Activated naive CD8-positive, alpha-beta T cell (primary cell): ENCODE measurements around the gene TOP1.
A peak's percentile ranks its signal among the peaks of the same experiment; 100 is the strongest.
"Not testable (repeated sequence)": the region's sequence is repeated elsewhere in the genome, so short reads cannot be mapped to it uniquely, and the experiment has no call there.

Experiments
- H3K27ac Mint-ChIP-seq: one replicate; pipeline ENCODE4 v1.8.0; 2021; ENCODE audit warnings: mixed read lengths
- H3K27me3 Mint-ChIP-seq: one replicate; pipeline ENCODE4 v1.8.0; 2021; ENCODE audit warnings: mixed read lengths
- H3K36me3 Mint-ChIP-seq: one replicate; pipeline ENCODE4 v1.8.0; 2021; ENCODE audit warnings: mixed read lengths
- H3K4me1 Mint-ChIP-seq: one replicate; pipeline ENCODE4 v1.8.0; 2021; ENCODE audit warnings: low read depth, mixed read lengths
- H3K4me3 Mint-ChIP-seq: one replicate; pipeline ENCODE4 v1.8.0; 2021; ENCODE audit warnings: mild to moderate bottlenecking, mixed read lengths
- H3K9me3 Mint-ChIP-seq: one replicate; pipeline ENCODE4 v1.8.0; 2021; ENCODE audit warnings: low read depth, mixed read lengths

Gene TOP1

GRCh38 chr20:41125530-41126457, 97.2 kb downstream of the TOP1 start:
- Mint-ChIP-seq H3K9me3 (no peaks in the 10 kb centered on the region), H3K27me3 (no peaks in the 10 kb centered on the region), H3K27ac (no peak overlapping the region), H3K4me1 (peaks cover 6% of the 10 kb centered on the region), H3K36me3 (peaks cover 11% of the 10 kb centered on the region), H3K4me3 (no peak overlapping the region)

DNA sequence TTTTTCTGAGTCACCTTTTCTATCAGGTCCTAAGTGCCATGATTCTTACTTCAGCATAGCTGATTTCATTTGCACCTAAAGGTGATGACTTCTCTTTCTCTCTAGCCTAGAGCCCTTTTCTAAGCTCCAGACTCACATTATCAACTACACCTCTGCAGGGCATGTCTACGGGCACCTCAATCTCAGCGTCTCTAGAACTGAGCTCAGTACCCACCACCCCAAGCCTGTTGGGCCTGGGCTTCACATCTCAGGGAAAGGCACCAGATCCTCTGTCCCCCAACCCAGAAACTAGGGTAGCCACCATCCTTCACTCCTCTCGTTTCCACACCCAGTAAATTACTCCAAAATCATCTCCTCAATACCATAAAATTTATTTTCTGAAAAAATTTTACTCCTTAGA, 98.1 kb downstream of the TOP1 start:
- H3K27me3 Mint-ChIP-seq, result no peaks in the 10 kb centered on the region
- no peaks in the 10 kb centered on the region for H3K9me3 Mint-ChIP-seq
- peaks cover 2% of the 10 kb centered on the region for H3K4me1 Mint-ChIP-seq
- H3K4me3 Mint-ChIP-seq, result no peak overlapping the region
- peaks cover 13% of the 10 kb centered on the region for H3K36me3 Mint-ChIP-seq
- peak overlapping the region; percentile 13 for H3K27ac Mint-ChIP-seq

DNA sequence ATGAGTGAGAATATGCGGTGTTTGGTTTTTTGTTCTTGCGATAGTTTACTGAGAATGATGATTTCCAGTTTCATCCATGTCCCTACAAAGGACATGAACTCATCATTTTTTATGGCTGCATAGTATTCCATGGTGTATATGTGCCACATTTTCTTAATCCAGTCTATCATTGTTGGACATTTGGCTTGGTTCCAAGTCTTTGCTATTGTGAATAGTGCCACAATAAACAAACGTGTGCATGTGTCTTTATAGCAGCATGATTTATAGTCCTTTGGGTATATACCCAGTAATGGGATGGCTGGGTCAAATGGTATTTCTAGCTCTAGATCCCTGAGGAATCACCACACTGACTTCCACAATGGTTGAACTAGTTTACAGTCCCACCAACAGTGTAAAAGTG, 99.7 kb downstream of the TOP1 start:
- not testable (repeated sequence) for H3K4me1 Mint-ChIP-seq, H3K4me3 Mint-ChIP-seq, H3K9me3 Mint-ChIP-seq

GRCh38 chr20:41131594-41132387, 103.2 kb downstream of the TOP1 start:
- no peaks in the 10 kb centered on the region for H3K27me3 Mint-ChIP-seq
- no peaks in the 10 kb centered on the region for H3K9me3 Mint-ChIP-seq
- H3K4me3 Mint-ChIP-seq, result no peak overlapping the region
- H3K36me3 Mint-ChIP-seq, result peaks cover 7% of the 10 kb centered on the region
- H3K27ac Mint-ChIP-seq, result peak overlapping the region; percentile 16
- H3K4me1 Mint-ChIP-seq, result peaks cover 20% of the 10 kb centered on the region

More for the DNA sequence above, 99.7 kb downstream of the TOP1 start:
- not testable (repeated sequence) for H3K27me3 Mint-ChIP-seq, H3K36me3 Mint-ChIP-seq, H3K27ac Mint-ChIP-seq

GRCh38 chr20:41132388-41132775, 103.8 kb downstream of the TOP1 start:
- not testable (repeated sequence) for H3K27ac Mint-ChIP-seq, H3K4me3 Mint-ChIP-seq, H3K9me3 Mint-ChIP-seq, H3K27me3 Mint-ChIP-seq, H3K36me3 Mint-ChIP-seq
- peaks cover 20% of the 10 kb centered on the region for H3K4me1 Mint-ChIP-seq

GRCh38 chr20:41133709-41134361, 105.2 kb downstream of the TOP1 start:
- Mint-ChIP-seq H3K4me1 (peaks cover 23% of the 10 kb centered on the region), H3K27ac (no peak overlapping the region), H3K36me3 (peaks cover 6% of the 10 kb centered on the region), H3K27me3 (no peaks in the 10 kb centered on the region), H3K4me3 (no peak overlapping the region), H3K9me3 (no peaks in the 10 kb centered on the region)

GRCh38 chr20:41134362-41135186, 106.0 kb downstream of the TOP1 start:
- Mint-ChIP-seq H3K36me3 (peaks cover 6% of the 10 kb centered on the region), H3K4me3 (no peak overlapping the region), H3K9me3 (no peaks in the 10 kb centered on the region), H3K4me1 (peaks cover 30% of the 10 kb centered on the region), H3K27ac (no peak overlapping the region), H3K27me3 (no peaks in the 10 kb centered on the region)

- Mint-ChIP-seq H3K27me3 (no peaks in the 10 kb centered on the region), H3K36me3 (peaks cover 8% of the 10 kb centered on the region)
These were observed 106.7 kb downstream of the TOP1 start for GRCh38 chr20:41135187-41135887.

DNA sequence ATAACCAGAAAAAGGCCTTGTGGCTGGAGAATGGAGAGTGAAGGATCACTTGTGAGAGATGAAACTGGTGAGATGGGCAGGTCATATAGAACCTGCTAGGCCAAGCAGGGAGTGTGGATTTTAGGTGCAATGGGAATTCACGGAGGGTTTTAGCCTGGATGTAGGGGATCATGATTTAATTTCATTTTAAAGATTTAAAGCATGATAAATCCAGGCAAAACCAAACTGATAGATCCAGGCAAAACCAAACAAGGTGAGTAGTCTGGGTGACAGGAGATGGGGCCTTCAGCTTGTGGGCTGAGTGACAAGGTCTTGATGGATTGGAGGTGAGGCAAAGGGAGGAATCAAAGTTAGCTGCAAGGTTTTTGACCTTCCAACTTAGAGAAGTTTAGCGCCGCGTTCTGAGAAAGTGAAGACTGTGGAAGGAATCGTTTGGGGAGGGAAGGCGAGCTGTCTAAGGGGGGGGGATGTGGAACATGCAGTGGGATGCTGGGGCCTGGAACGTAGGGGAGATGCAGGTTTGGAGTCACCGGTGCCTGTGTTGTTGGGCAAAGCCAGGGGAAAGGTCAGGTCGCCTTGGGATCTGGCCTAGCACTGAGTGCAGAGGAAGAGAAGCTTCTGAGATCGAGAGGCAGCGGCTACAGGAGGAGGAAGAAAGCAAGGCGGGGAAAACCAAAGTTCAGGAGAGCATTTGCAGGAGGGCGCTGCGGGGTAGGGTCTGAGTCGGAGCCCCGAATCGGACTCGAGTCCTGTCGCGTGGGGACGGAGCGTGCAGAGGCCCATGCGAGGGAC, 107.5 kb downstream of the TOP1 start:
- H3K4me1 Mint-ChIP-seq, result peaks cover 45% of the 10 kb centered on the region

More at GRCh38 chr20:41135187-41135887, 106.7 kb downstream of the TOP1 start:
- no peaks in the 10 kb centered on the region for H3K9me3 Mint-ChIP-seq
- peak overlapping the region; percentile 88 for H3K4me3 Mint-ChIP-seq
- H3K4me1 Mint-ChIP-seq, result peaks cover 38% of the 10 kb centered on the region
- peak overlapping the region; percentile 95 for H3K27ac Mint-ChIP-seq

GRCh38 chr20:41136680-41137613, 108.3 kb downstream of the TOP1 start, which contains the start of gene PLCG1:
TSS of gene PLCG1 (plus strand) at chr20:41137543. CDS start at chr20:41137642, 99 bp downstream.
- Mint-ChIP-seq H3K4me1 (peaks cover 52% of the 10 kb centered on the region), H3K27ac (peak within 1 kb of the TSS; percentile 96), H3K36me3 (peaks cover 4% of the 10 kb centered on the region), H3K4me3 (peak within 1 kb of the TSS; percentile 93), H3K9me3 (no peaks in the 10 kb centered on the region), H3K27me3 (no peaks in the 10 kb centered on the region)

More for the DNA sequence above, 107.5 kb downstream of the TOP1 start:
- no peaks in the 10 kb centered on the region for H3K9me3 Mint-ChIP-seq
- H3K27ac Mint-ChIP-seq, result peak overlapping the region; percentile 95
- peak overlapping the region; percentile 88 for H3K4me3 Mint-ChIP-seq
- H3K27me3 Mint-ChIP-seq, result no peaks in the 10 kb centered on the region
- H3K36me3 Mint-ChIP-seq, result peaks cover 5% of the 10 kb centered on the region

DNA sequence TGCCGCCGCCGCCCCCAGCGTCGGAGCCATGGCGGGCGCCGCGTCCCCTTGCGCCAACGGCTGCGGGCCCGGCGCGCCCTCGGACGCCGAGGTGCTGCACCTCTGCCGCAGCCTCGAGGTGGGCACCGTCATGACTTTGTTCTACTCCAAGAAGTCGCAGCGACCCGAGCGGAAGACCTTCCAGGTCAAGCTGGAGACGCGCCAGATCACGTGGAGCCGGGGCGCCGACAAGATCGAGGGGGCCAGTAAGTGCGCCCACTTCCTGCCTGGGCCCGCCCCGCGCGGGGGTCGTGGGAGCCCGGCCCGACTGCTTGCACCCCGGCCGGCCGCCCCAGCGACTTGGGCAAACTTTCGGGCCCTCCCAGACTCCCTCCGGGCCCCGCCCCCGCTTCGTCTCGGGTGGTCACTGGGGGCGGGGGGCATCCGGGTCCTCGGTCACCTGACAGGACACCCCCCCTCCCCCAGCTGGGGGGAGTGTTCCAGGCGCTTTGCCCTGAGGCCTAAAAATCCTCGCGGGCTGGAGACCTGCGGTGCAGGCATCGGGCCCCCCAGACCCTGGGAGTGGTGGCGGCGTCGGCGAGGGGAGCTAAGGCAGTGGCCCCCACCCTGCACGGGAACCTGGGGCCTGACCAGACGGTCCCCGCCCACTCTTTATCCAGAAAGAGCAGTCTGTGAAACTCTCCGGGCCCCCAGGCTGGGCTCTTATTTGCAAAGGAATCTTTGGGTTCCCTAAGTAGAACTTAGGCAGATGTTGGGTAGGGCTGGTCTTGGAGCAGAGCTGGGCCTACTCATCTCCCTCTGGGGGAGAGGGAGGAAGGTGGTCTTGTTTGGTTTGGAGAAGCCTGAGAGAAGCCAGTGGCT, 109.2 kb downstream of the TOP1 start:
- peaks cover 61% of the 10 kb centered on the region for H3K4me1 Mint-ChIP-seq
- H3K9me3 Mint-ChIP-seq, result no peaks in the 10 kb centered on the region
- peak overlapping the region; percentile 96 for H3K27ac Mint-ChIP-seq
- H3K4me3 Mint-ChIP-seq, result peak overlapping the region; percentile 93
- peaks cover 4% of the 10 kb centered on the region for H3K36me3 Mint-ChIP-seq
- no peaks in the 10 kb centered on the region for H3K27me3 Mint-ChIP-seq
